ENCODE results near the gene RPA1.

DNA sequence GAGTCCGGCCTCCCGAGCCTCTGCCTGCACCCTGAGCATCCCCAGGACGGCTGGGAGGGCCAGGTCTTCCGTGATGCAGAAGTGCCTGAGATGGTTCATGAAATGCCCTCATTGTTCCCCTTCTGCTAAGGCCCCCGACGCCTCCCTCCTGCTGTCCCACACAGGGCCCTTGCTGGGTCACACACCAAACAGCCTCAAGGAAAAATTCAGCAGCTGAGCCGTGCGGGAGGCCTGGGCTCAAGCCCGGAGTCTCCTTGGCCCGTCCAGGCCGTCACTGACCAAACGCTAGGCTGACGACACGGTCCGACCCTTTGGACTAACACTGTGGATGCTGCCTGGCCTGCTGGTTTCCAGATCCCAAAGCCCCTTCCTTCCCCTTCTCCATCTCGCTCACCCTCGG is 105.1 kb downstream of the RPA1 start:
- TF ChIP-seq, protein P1, sequence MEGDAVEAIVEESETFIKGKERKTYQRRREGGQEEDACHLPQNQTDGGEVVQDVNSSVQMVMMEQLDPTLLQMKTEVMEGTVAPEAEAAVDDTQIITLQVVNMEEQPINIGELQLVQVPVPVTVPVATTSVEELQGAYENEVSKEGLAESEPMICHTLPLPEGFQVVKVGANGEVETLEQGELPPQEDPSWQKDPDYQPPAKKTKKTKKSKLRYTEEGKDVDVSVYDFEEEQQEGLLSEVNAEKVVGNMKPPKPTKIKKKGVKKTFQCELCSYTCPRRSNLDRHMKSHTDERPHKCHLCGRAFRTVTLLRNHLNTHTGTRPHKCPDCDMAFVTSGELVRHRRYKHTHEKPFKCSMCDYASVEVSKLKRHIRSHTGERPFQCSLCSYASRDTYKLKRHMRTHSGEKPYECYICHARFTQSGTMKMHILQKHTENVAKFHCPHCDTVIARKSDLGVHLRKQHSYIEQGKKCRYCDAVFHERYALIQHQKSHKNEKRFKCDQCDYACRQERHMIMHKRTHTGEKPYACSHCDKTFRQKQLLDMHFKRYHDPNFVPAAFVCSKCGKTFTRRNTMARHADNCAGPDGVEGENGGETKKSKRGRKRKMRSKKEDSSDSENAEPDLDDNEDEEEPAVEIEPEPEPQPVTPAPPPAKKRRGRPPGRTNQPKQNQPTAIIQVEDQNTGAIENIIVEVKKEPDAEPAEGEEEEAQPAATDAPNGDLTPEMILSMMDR (IDR thresholded peaks at IDR 0.05; ENCODE audit: low read depth, low read length, missing input control): no peak
- TF ChIP-seq GABPA (IDR thresholded peaks at IDR 0.05 in 1 of 2, conservative IDR thresholded peaks at IDR 0.05 in 1 of 2) (no peak), MAX (IDR thresholded peaks at IDR 0.05) (no peak), TAF1 (conservative IDR thresholded peaks at IDR 0.05) (no peak), RAD21 (IDR thresholded peaks at IDR 0.05) (no peak), EGR1 (IDR thresholded peaks at IDR 0.05; ENCODE audit: low read depth in 2 of 2) (no peak), SP1 (IDR thresholded peaks at IDR 0.05) (no peak)
- TF ChIP-seq, protein P2, sequence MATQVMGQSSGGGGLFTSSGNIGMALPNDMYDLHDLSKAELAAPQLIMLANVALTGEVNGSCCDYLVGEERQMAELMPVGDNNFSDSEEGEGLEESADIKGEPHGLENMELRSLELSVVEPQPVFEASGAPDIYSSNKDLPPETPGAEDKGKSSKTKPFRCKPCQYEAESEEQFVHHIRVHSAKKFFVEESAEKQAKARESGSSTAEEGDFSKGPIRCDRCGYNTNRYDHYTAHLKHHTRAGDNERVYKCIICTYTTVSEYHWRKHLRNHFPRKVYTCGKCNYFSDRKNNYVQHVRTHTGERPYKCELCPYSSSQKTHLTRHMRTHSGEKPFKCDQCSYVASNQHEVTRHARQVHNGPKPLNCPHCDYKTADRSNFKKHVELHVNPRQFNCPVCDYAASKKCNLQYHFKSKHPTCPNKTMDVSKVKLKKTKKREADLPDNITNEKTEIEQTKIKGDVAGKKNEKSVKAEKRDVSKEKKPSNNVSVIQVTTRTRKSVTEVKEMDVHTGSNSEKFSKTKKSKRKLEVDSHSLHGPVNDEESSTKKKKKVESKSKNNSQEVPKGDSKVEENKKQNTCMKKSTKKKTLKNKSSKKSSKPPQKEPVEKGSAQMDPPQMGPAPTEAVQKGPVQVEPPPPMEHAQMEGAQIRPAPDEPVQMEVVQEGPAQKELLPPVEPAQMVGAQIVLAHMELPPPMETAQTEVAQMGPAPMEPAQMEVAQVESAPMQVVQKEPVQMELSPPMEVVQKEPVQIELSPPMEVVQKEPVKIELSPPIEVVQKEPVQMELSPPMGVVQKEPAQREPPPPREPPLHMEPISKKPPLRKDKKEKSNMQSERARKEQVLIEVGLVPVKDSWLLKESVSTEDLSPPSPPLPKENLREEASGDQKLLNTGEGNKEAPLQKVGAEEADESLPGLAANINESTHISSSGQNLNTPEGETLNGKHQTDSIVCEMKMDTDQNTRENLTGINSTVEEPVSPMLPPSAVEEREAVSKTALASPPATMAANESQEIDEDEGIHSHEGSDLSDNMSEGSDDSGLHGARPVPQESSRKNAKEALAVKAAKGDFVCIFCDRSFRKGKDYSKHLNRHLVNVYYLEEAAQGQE (IDR thresholded peaks at IDR 0.05): no peak
